Measurements from ENCODE around the gene HS3ST2. TPM values are rescaled to one million over a fixed set of nuclear protein-coding genes. Genes with fewer than 3 reads are reported as not detected.

Gene HS3ST2
- total and polyA plus RNA-seq, 2 donors (not counting 3 experiments of a cell fraction or from before 2014, with no cell fraction given) = not detected

DNA sequence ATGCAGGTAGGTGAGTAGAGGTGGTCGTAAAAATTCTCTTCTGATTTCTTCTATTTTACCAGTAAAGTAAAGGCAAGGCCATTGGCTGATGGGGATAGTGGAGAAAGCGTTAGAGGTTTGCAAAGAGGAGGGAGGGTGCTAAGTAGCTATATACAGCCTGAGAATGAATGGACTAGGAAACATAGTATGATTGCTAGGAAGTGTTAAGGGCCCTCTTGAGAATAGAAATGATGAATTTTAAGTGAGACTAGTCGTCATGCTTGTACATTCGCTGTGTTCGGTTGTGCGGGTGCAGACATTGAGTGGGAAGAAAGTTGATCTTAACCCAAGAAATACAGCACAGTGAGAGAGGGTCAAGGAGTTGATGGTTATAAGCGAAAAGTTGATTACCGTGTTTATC is 7.2 kb upstream of the HS3ST2 start:
- dilution Hi-C loops (cut with MboI; ENCODE audit: extremely low pct_ligation_motif_present, low sequenced_read_pairs) = no loop called here
- Histone ChIP-seq H2AFZ (ENCODE audit: low read depth, low read length) (no peak overlapping the region), H3K79me2 (ENCODE audit: control insufficient read depth, insufficient read depth, low read length) (no peaks in the 10 kb centered on the region), H3K27me3 (ENCODE audit: control insufficient read depth in 2 of 2, insufficient read depth in 2 of 2, low read length in 2 of 2) (no peaks in the 10 kb centered on the region), H3K9me3 (replicated peaks; ENCODE audit: control insufficient read depth, insufficient read depth, low read length) (no peaks in the 10 kb centered on the region), H3K4me2 (ENCODE audit: insufficient read depth, low read length) (no peak overlapping the region), H3K4me1 (ENCODE audit: control insufficient read depth, extremely low read depth, insufficient read depth, low read length) (no peaks in the 10 kb centered on the region), H3K27ac (ENCODE audit: insufficient read depth, low read depth, low read length) (no peak overlapping the region), H3K9ac (replicated peaks; ENCODE audit: extremely low read depth, insufficient read depth, low read length) (no peak overlapping the region), H3K9me1 (replicated peaks; ENCODE audit: control insufficient read depth, extremely low read depth, insufficient read depth, low read length) (no peaks in the 10 kb centered on the region), H4K20me1 (replicated peaks; ENCODE audit: control insufficient read depth, extremely low read depth, insufficient read depth, low read length) (no peaks in the 10 kb centered on the region), H3K4me3 (replicated peaks in 1 of 3; ENCODE audit: insufficient read depth in 1 of 3, low read depth in 1 of 3, low read length in 3 of 3) (no peak overlapping the region), H3K36me3 (ENCODE audit: control insufficient read depth in 2 of 2, extremely low read depth in 1 of 2, insufficient read depth in 2 of 2, low read length in 2 of 2) (no peaks in the 10 kb centered on the region)
- intact Hi-C loops (cut with micrococcal nuclease) = no loop called here
- DNase-seq (ENCODE audit: low read depth, low spot score) (no peak), FAIRE-seq (no peak)
- no TSS peak for BruUV-seq (replicated peaks)
- CTCF ChIA-PET = no interaction called here
- POLR2A ChIA-PET = no interaction called here
- no peak for TF ChIP-seq MYC (IDR thresholded peaks at IDR 0.05; ENCODE audit: low read depth, low read length)

DNA sequence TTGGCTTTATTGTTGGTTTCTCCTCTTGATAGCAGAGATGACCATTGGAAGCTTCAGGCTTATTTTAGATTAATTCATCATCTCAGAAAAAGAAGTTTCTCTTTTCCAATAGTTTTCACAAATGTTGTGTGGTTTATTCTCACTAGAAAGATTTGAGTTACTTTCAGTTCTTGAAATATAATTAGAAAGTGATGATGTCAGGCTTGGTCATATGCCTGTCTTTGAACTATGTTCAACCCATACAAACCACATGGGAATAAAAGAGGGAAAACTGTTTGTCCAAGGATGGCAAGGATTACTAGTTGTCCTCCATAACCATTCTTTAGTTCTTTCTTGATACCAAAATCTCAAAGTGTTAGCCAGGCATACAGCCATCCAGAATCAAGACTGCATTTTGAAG is 3.7 kb upstream of the HS3ST2 start:
- no peak overlapping the region for H3K9ac ChIP-seq (replicated peaks; ENCODE audit: extremely low read depth, insufficient read depth, low read length)
- H3K4me3 ChIP-seq (replicated peaks in 1 of 3; ENCODE audit: insufficient read depth in 1 of 3, low read depth in 1 of 3, low read length in 3 of 3) = no peak overlapping the region
- CTCF ChIA-PET = no interaction called here
- no peak overlapping the region for H2AFZ ChIP-seq (ENCODE audit: low read depth, low read length)
- H3K27ac ChIP-seq (ENCODE audit: insufficient read depth, low read depth, low read length) = no peak overlapping the region
- BruUV-seq (replicated peaks) = no TSS peak
- DNase-seq (ENCODE audit: low read depth, low spot score) (no peak), FAIRE-seq (no peak)
- no peaks in the 10 kb centered on the region for H3K36me3 ChIP-seq (ENCODE audit: control insufficient read depth in 2 of 2, extremely low read depth in 1 of 2, insufficient read depth in 2 of 2, low read length in 2 of 2)
- intact Hi-C loops (cut with micrococcal nuclease) = no loop called here
- no peaks in the 10 kb centered on the region for H3K79me2 ChIP-seq (ENCODE audit: control insufficient read depth, insufficient read depth, low read length)
- TF ChIP-seq GATA2 (IDR thresholded peaks at IDR 0.05; ENCODE audit: insufficient read depth, insufficient read length, low read depth, low read length) (no peak), MYC (IDR thresholded peaks at IDR 0.05; ENCODE audit: low read depth, low read length) (no peak), POLR2AphosphoS5 (IDR thresholded peaks at IDR 0.05; ENCODE audit: insufficient read depth, low read depth, low read length) (no peak), POLR2A (IDR thresholded peaks at IDR 0.05; ENCODE audit: low read depth, low read length) (no peak)
- TF ChIP-seq, protein P1, sequence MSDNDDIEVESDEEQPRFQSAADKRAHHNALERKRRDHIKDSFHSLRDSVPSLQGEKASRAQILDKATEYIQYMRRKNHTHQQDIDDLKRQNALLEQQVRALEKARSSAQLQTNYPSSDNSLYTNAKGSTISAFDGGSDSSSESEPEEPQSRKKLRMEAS (IDR thresholded peaks at IDR 0.05; ENCODE audit: insufficient read depth, insufficient read length) = no peak
- H3K27me3 ChIP-seq (ENCODE audit: control insufficient read depth in 2 of 2, insufficient read depth in 2 of 2, low read length in 2 of 2) = peaks cover 10 to 12% of the 10 kb centered on the region in 2 experiments
- H3K9me3 ChIP-seq (replicated peaks; ENCODE audit: control insufficient read depth, insufficient read depth, low read length) = no peaks in the 10 kb centered on the region
- POLR2A ChIA-PET = no interaction called here
- H3K4me1 ChIP-seq (ENCODE audit: control insufficient read depth, extremely low read depth, insufficient read depth, low read length) = no peaks in the 10 kb centered on the region
- H4K20me1 ChIP-seq (replicated peaks; ENCODE audit: control insufficient read depth, extremely low read depth, insufficient read depth, low read length) = no peaks in the 10 kb centered on the region
- no peak overlapping the region for H3K4me2 ChIP-seq (ENCODE audit: insufficient read depth, low read length)
- no peaks in the 10 kb centered on the region for H3K9me1 ChIP-seq (replicated peaks; ENCODE audit: control insufficient read depth, extremely low read depth, insufficient read depth, low read length)
- dilution Hi-C loops (cut with MboI; ENCODE audit: extremely low pct_ligation_motif_present, low sequenced_read_pairs) = no loop called here

Data from endothelial cell of umbilical vein (primary cell).